Measurements from ENCODE around the gene MPST.

The MPST gene

DNA sequence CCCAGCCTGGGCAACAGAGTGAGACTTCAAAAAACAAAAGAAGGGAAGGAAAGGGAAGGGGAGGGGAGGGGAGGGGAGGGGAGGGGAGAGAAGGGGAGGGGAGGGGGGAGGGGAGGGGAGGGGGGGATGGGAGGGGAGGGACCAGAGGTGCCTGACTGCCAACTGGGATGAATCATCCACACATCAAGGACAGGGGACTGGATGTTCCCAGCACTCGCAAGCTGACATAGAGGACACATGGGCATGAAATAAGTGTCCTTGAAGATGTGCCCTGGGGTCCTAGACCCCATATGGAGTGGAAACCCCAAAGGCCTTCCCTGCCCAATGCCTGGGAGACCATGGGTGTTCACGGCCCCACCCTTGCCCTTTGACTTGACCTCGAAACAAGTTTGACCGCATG lies 20.1 kb upstream of the MPST start:
- Histone ChIP-seq H3K4me3 (no peak overlapping the region), H3K27ac (no peak overlapping the region)

DNA sequence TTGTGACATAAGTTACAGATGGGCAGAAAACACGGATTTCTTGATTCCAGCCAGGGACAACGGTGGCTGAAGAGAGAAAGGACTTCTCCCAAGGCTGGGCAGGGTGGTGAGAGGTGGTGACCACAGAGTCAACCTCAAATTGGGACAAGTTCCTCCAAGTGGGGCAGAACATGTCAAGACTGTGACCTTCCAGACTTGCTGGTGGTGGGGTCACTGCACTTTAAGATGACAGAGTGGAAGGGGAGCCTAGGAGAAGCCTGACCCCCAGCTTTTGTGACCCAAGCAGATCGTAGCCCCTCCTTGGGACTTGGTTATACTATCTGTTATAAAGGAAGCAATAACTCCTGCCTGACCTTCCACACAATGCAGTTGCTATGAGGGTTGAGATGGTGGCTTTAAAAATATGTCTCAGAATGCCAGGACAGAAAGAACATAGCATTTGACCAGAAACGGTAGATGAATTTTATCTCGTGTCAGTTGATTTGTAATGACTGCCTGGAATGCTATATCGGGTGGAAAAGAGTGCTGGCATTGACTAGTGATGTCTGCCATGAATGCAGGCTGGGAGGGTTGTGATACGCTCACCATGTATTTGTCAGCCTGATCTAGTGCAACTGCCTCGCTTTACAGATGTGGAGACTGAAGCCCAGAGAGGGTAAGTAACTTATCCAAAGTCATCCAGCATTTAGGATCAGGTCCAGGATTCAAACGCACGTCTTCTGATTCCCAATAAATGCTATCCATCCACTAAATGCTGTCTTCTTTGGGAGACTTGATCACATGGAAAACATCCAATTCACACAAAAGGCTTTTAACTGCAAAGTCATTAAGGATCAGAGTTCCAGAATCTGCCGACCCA lies 18.6 kb upstream of the MPST start:
- H3K4me3 ChIP-seq, result no peak overlapping the region
- no peak overlapping the region for H3K27ac ChIP-seq

DNA sequence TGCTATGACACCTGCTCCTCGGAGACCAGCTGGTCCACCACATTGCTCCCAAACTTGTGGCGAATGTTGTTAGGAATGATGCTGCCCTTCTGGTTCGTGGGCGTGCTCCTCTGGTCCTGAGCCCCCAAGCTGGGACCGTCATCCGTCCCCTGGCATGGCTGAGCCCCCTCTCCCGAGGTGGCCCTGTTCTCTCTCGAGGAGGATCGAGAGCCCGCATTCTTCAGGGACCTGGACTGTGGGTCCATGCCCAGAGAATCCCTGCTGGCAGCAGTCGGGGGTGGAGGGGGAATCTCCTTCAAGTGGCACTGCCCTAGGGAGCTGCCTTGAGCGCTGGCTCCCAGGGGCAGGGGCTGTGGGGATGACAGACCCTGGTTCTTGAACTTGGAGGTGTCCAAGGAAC lies 17.7 kb upstream of the MPST start:
- Histone ChIP-seq H3K27ac (no peak overlapping the region), H3K4me3 (no peak overlapping the region)

DNA sequence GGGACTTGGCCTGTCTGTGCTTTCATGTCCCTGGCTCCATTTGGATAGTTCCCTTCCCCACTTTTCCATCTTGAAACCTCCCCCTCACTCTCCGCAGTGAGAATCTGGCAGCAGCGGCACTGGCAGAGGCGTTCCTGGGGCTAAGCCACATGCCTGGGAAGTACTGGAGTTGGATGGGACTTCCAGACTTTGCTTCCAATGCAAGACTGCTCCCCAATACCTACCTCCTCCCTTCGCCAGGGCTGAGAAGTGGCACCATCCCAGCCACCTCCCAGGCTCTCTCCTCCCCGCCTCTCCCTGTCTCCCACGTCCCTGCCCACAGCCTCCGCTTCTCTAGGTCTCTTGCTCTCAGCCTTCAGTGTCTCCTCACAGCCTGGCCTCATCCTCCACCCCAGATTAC lies 16.9 kb upstream of the MPST start:
- H3K4me3 ChIP-seq, result no peak overlapping the region

DNA sequence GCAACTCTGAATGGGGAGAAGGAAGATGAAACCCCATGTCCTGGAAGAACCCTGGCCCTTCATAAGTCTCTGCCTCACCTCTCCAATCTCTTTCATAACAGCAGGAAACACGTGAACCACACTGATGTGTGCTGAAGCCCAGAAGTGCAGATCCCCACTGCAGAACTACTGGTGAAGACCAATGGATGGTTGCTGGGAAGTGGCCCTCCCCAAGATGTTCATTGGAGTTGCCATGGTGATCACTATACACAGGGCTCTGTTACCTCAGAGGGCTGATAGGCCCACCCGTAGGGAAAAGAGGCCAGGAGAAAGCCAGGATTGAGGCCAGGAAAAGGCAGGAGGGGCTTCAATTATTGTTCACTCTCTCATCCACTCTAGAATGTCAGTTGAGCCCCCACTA lies 11.9 kb upstream of the MPST start:
- Histone ChIP-seq H3K4me3 (no peak overlapping the region), H3K27ac (no peak overlapping the region)

More for the DNA sequence above, 16.9 kb upstream of the MPST start:
- no peak overlapping the region for H3K27ac ChIP-seq

DNA sequence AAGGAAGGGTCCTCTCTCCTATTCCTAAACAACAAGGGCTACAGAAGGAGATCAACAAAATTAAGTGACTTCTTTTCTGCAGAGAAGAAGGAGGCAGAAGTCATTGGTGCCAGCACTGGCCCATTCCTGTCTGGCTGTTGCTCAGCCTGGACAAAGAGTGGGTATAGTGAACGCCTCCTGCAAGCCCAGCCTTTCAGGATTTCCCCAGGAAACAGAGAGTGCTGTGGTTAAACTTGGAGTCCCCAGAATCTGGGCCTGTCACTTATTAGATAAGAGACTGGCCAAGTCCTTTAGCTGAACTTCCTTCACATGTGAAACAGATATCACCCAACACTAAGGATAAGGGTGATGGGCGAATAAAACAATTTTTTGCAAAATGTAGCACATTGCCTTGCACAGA lies 11.2 kb upstream of the MPST start:
- H3K27ac ChIP-seq, result no peak overlapping the region
- no peak overlapping the region for H3K4me3 ChIP-seq

DNA sequence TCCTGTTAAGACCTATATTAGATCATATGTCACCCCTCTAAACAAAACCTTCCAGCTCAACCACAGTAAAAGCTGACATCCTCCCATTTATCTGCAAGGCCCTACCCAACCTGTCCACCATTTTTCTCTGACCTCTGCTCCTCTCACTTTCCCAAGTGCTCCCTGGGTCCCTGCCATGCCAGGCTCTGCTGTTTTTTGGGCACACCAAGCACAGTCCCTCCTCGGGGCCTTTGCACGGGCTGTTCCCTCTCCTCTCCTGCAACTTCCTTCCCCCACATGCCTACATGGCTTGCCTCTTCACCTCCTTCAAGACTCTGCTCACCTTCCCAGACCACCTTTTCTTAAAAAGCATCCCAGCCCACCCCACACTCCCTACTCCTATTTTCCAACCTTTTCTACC lies 10.1 kb upstream of the MPST start:
- no peak overlapping the region for H3K27ac ChIP-seq
- no peak overlapping the region for H3K4me3 ChIP-seq

DNA sequence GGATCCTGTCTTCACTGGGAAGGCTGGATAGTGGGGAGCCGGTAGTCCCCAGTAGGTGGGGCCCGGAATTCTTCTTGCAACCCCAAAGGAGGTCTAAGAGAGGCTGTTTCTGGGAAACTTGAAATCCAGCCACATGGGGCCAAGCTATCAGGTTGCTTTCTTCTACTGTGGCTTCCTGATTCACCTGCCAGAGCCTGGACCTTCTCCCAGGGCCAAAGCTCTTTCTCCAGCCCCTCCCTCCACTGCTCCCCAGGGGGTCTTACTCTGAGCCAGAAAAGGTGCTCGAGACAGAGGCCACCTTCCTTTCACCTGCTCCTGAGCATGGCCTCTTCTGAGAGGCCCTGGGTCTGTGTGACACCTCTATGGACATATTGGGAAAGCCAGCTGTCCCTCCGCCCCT lies 9.4 kb upstream of the MPST start:
- no peak overlapping the region for H3K4me3 ChIP-seq
- H3K27ac ChIP-seq, result no peak overlapping the region

DNA sequence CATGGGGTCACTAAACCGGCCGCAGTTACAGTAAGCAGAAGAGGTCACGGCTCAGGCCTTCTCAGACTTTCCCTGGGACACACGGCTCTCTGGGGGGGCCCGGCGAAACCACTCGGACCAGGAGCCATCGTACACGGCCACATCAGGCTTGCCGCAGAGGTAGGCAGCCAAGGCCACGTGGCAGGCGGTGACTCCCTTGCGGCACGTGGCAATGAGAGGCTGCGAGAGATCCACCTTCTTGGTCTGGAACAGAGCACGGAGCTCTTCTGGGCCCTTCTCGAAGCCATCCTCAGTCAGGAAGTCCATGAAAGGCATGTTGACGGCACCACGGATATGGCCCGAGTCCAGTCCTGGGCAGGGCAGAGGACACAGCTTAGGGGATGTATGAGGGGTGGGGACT lies 8.6 kb upstream of the MPST start:
- no peak overlapping the region for H3K4me3 ChIP-seq
- H3K27ac ChIP-seq, result no peak overlapping the region

DNA sequence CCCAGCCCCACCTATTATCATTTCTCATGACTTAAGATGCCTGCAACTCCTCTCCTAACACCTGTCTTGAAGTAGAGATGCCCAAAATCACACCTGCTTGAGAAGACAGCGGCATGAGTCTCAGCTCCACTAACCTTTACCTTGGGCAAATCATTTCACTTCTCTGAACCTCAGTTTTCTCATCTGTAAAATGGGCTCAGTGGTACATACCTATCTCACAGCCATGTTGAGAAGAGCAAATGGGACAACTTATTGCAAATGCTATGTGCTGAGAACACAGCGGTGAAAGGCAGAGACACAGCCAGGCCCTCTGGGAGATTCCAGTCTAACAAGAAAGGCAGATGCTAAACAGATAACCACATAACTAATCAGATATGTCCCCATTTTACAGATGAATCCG lies 8.1 kb upstream of the MPST start:
- no peak overlapping the region for H3K27ac ChIP-seq
- no peak overlapping the region for H3K4me3 ChIP-seq

DNA sequence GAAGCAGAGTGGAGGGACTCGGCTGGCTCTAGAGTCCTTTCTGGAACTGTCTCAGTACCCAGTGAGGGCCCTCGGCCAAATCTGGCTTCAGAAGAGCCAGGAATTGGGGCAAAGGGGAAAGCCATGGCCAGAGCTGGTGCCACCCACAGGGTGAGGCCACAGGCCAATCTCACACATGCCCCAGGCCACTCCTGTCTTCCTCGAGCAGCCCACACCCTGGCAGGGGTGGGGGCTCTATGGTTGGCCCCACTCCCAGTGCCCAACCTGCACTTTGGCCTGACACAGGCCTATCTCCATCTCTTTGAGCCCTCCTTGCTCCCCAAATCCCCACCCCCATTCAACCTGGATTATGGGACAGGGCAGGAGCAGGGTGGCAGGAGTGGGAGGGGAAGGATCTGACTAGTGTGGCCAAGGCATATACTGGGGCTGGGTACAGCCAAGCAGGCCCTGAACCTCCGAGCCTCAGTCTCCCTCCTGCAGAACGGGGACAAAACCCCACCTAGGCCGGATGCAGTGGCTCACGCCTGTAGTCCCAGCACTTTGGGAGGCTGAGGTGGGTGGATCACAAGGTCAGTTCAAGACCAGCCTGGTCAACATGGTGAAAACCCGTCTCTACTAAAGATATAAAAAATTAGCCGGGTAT lies 7.2 kb upstream of the MPST start:
- no peak overlapping the region for H3K27ac ChIP-seq

DNA sequence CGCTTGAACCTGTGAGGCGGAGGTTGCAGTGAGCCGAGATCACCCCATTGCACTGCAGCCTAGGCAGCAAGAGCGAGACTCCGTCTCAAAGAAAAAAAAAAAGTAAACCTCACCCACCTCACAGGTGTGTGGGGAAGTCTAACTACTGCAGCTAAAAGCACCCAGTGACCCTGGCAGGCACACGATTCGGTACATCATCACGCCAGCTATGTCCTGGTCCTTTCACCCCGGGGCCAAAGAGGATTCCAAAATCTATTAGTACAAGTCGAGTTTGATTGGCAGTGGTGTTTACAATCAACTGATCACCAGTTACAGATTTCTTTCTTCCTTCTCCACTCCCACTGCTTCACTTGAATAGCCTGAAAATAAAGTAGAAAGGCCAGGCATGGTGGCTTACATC lies 6.6 kb upstream of the MPST start:
- Histone ChIP-seq H3K27ac (no peak overlapping the region), H3K4me3 (no peak overlapping the region)

More for the DNA sequence above, 7.2 kb upstream of the MPST start:
- H3K4me3 ChIP-seq, result no peak overlapping the region

DNA sequence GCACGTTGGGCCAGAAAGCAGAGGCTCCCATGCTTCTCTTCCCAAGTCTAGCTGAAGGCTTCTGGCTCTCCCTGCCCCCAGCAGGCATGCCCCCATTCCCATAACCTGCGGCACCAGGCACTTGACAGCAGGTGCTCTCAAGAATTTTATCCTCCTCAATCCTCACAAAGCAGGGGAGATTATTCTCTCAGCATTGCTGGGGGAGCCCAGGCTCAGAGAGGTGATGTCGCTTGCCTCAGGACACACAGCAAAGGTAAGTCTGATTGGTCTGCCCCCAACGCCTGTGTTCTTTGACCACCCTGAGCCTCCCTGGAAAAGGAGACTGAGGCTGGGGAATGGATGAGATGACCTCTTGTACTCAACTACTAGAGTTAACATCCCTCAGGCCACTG lies 5.1 kb upstream of the MPST start:
- no peak overlapping the region for H3K27ac ChIP-seq

DNA sequence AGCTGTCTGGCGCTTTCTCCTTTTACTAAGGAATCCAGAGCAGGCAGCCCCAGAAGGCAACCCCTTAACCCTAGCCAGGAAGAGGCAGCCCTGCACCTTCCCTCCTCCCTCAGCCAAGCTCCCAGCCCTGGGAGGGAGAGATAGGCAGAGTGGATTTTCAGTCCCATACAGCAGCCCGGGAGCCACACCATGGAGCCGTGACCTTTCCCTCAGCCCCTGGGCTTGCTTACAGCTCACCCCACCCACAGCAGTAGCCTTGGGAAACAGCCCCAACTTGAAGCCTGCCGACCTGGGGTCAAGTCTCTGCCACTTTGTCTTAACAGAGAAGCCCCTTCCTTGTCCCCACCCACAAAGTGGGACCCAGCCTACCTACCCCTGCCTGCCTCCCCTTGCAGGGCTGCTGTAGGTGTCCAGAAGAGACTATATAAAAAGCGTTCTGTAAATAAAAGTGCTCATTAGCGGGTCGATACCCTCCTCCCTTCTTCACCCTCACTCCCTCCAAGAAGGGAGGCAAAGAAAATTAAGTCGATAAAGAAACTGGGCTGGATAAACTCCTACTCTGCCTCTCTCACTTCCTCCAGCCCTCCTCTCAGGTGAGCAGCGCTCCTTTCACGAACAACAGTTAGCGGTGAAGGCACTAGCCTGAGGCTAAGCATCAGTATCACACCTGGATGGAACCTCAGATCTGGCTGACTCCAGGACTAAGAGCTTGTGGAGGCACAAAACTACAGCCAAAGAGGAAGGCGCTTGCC lies 4.5 kb upstream of the MPST start:
- no peak overlapping the region for H3K4me3 ChIP-seq
- no peak overlapping the region for H3K27ac ChIP-seq

More for the DNA sequence above, 5.1 kb upstream of the MPST start:
- no peak overlapping the region for H3K4me3 ChIP-seq

DNA sequence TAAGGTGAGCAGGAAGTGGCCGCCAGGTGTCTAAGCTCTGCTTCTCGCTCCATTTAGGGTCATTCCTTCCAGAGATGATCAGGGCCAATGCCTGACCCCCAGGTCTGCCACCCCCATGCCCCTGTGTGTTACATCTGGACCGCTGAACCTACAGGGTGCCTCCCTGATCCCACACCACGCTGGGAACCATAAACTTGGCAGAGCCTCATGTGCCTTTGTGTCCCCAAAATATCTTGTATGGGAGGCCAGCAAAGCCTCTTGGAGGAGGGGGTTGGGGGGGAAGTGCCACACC lies 4.0 kb upstream of the MPST start:
- Histone ChIP-seq H3K27ac (no peak overlapping the region), H3K4me3 (no peak overlapping the region)

DNA sequence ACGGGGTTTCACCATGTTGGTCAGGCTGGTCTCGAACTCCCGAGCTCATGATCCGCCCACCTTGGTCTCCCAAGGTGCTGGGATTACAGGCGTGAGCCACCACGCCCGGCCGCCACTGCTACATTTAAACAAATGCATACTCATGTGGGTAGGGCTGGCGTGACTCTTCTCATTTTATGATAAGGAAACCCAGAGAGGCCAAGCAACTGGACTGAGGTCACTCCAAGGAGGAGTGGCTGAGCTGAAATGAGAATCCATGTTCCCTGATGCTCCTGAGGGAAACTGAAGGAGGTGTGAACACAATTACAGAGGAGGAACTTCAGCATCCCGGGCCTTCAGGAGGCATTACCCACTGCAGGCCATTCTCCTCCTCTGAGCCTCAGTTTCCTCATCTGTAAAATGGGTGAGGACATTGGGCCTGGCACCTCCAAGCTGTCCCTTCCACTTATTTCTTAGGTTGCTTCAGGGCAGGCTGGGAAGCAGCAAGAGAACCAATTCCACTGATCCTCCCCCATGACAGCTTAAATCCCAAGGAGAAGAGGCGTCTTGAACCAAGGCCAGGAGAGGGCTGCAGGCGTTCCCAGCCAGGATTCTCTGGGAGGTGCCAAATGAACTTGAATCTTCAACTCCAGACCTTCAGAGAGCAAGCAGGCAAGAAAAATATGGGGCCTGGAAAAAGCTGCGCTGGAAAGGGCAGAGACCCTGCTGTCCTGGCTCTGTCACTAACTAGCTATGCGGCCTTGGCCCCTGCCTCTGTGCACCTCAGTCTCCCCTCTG lies 3.2 kb upstream of the MPST start:
- Histone ChIP-seq H3K27ac (peak overlapping the region in 2 of 21 experiments; percentile 24 to 27), H3K4me3 (no peak overlapping the region)

DNA sequence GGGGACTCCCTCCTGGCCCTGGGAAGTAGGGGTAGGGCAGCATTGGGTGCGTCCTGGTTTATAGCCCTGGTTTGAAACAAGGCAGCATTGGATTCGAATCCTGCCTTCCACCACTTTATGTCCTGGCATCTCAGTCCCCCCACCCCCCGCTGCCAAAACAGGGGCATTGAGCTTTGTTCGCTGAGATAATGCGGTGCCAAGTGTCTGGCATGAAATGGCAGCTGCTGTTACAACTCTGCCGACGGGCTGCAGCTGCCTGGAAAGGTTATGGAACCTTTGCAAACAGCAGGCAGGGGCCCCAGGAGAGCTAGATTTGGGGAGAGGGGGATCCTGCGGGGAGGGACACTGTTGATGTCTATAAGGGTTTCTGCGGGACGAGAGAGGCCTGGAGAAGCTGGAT lies 2.2 kb upstream of the MPST start:
- Histone ChIP-seq H3K4me3 (no peak overlapping the region), H3K27ac (peak overlapping the region in 2 of 21 experiments; percentile 24 to 27)

DNA sequence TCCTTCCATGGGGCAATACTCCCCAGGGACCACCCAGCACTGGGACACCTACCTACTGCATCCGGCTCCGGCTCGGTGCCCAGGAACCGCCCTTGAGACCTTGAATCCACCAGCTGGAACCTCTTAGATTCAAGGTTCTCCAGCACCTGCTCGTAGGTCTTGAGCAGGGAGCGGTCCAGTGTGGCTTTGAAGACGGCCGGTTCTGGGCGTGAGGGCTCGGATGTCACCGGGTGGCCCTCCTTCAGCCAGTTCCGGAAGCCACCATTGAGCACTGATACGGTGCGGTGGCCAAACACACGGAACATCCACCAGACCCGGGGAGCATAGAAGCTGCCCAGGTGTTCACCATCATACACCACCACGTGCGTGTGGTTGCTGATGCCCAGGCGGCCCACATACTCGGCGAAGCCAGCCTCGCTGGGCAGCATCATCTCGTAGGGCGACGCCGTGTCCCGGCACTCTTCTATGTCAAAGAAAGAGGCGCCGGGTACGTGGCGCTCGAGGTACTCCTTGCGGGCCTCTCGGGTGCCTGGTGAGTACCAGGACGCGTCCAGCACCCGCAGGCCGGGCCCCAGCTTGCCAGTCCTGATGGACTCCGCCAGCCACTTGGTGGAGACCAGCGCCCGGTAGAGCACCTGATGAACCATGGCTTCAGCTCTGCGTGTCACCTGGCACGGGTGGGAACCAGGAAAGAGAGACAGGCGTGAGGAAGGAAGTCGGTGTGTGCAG lies 1.3 kb upstream of the MPST start:
- Histone ChIP-seq H3K4me3 (peak overlapping the region; percentile 65 to 93 (median 81)), H3K27ac (peak overlapping the region in 15 of 21 experiments; percentile 81 to 93 (median 89))

DNA sequence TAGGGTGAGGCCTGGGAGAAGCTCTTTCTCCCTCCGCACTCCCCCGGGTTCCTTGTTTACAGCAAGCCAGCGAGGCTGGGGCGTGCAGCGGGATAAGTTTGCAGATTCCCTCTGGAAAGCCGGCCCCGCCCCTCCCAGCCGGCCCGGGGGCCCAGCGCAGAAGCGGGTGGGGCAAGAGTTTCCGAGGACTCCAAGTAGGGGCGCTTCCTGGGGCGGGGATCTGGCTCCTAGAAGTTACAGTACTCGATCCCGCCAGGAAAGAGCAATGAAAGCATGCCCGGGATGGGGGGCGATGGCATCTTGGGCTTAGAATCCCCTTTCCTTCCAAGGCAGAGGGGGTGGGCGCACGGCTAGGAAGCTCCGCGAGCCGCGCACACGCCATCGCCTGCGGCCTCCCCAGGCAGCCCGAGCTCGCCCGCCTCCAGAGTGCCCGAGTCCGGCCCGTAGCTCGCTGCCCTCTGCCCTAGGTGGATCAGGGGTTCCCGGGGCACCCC lies 680 bp upstream of the MPST start:
- Histone ChIP-seq H3K27ac (peak overlapping the region; percentile 67 to 93 (median 88)), H3K4me3 (peak overlapping the region; percentile 65 to 93 (median 81))

DNA sequence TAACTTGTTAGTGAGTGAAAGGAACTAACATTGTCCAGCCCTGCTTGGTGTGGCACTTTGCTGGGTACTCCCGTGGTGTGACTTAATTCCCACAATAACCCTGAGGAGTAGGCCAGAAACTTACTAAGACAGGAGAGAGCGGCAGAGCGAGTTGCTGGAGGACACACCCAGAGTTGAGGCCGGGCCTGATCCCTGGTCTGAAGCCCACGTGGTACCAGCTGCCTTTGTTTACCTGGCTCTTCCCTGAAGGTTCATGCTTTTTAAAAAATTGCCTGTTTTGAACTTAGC lies 594 bp downstream of the MPST start:
- Histone ChIP-seq H3K4me3 (peak overlapping the region; percentile 65 to 93 (median 81)), H3K27ac (peak overlapping the region; percentile 67 to 93 (median 89))
